ENCODE data around the gene GALR3. TPM values are rescaled to one million over a fixed set of nuclear protein-coding genes. Genes with fewer than 3 reads are reported as not detected.

Gene GALR3
- total and polyA plus RNA-seq, 2 experiments from 2014 or later = 0.29 TPM; not detected in 1

- peak overlapping the region; percentile 73 for H3K4me2 ChIP-seq
These were observed 1.8 kb downstream of the GALR3 start for GRCh38 chr22:37824674-37825641.

GRCh38 chr22:37827056-37827455, 3.9 kb downstream of the GALR3 start:
- Histone ChIP-seq H3K36me3 (replicated peaks; ENCODE audit: insufficient read depth, low read depth) (no peaks in the 10 kb centered on the region), H4K20me1 (ENCODE audit: insufficient read depth, poor library complexity, severe bottlenecking) (no peaks in the 10 kb centered on the region), H3K27ac (no peak overlapping the region), H3K27me3 (peaks cover 31% of the 10 kb centered on the region), H3K79me2 (no peaks in the 10 kb centered on the region), H2AFZ (no peak overlapping the region), H3K4me1 (ENCODE audit: insufficient read depth) (no peaks in the 10 kb centered on the region), H3K9me3 (ENCODE audit: low read depth) (no peaks in the 10 kb centered on the region), H3K4me2 (no peak overlapping the region), H3K9me2 (replicated peaks; ENCODE audit: insufficient read depth) (no peaks in the 10 kb centered on the region), H3K4me3 (no peak overlapping the region)
- 70% methylated on average over 9 of the region's 9 CpGs for WGBS (ENCODE audit: low lambda C conversion rate, missing lambda C conversion rate)
- DNase-seq (ENCODE audit: low spot score) = no peak
- TF ChIP-seq CTCF (IDR thresholded peaks at IDR 0.05; ENCODE audit: poor library complexity) (no peak), EZH2phosphoT487 (IDR thresholded peaks at IDR 0.05; ENCODE audit: low read depth, severe bottlenecking, unreplicated experiment) (no peak), EZH2 (IDR thresholded peaks at IDR 0.05; ENCODE audit: borderline replicate concordance) (no peak)

More at GRCh38 chr22:37824674-37825641, 1.8 kb downstream of the GALR3 start:
- Histone ChIP-seq H4K20me1 (ENCODE audit: insufficient read depth, poor library complexity, severe bottlenecking) (no peaks in the 10 kb centered on the region), H3K27me3 (peaks cover 40% of the 10 kb centered on the region), H3K79me2 (no peaks in the 10 kb centered on the region), H3K9me2 (replicated peaks; ENCODE audit: insufficient read depth) (no peaks in the 10 kb centered on the region), H3K4me3 (no peak overlapping the region), H3K27ac (no peak overlapping the region), H3K4me1 (ENCODE audit: insufficient read depth) (no peaks in the 10 kb centered on the region), H2AFZ (no peak overlapping the region), H3K9me3 (ENCODE audit: low read depth) (no peaks in the 10 kb centered on the region), H3K36me3 (replicated peaks; ENCODE audit: insufficient read depth, low read depth) (no peaks in the 10 kb centered on the region)
- no peak for DNase-seq (ENCODE audit: low spot score)
- no peak for TF ChIP-seq EZH2phosphoT487 (IDR thresholded peaks at IDR 0.05; ENCODE audit: low read depth, severe bottlenecking, unreplicated experiment)
- 10% methylated on average over 135 of the region's 135 CpGs for WGBS (ENCODE audit: low lambda C conversion rate, missing lambda C conversion rate)

- peaks cover 7% of the 10 kb centered on the region for H3K27me3 ChIP-seq
- H3K27ac ChIP-seq = no peak overlapping the region
- H4K20me1 ChIP-seq (ENCODE audit: insufficient read depth, poor library complexity, severe bottlenecking) = no peaks in the 10 kb centered on the region
- H3K4me3 ChIP-seq = no peak overlapping the region
- no peak for DNase-seq (ENCODE audit: low spot score)
- 92% methylated on average over 14 of the region's 14 CpGs for WGBS (ENCODE audit: low lambda C conversion rate, missing lambda C conversion rate)
- no peak overlapping the region for H2AFZ ChIP-seq
- H3K4me2 ChIP-seq = no peak overlapping the region
- no peaks in the 10 kb centered on the region for H3K79me2 ChIP-seq
- no peak for TF ChIP-seq CTCF (IDR thresholded peaks at IDR 0.05; ENCODE audit: poor library complexity)
- TF ChIP-seq EZH2phosphoT487 (IDR thresholded peaks at IDR 0.05; ENCODE audit: low read depth, severe bottlenecking, unreplicated experiment) = no peak
- TF ChIP-seq EZH2 (IDR thresholded peaks at IDR 0.05; ENCODE audit: borderline replicate concordance) = no peak
- H3K4me1 ChIP-seq (ENCODE audit: insufficient read depth) = no peaks in the 10 kb centered on the region
- no peaks in the 10 kb centered on the region for H3K9me3 ChIP-seq (ENCODE audit: low read depth)
- H3K9me2 ChIP-seq (replicated peaks; ENCODE audit: insufficient read depth) = no peaks in the 10 kb centered on the region
- no peaks in the 10 kb centered on the region for H3K36me3 ChIP-seq (replicated peaks; ENCODE audit: insufficient read depth, low read depth)
These were observed 7.1 kb downstream of the GALR3 start for GRCh38 chr22:37830093-37830842.
